Large intestine (tissue), 12 donors: ENCODE measurements around the gene IFIT1B. TPM values are rescaled to one million over a fixed set of nuclear protein-coding genes. Genes with fewer than 3 reads are reported as not detected.
"Not testable (repeated sequence)": the region's sequence is repeated elsewhere in the genome, so short reads cannot be mapped to it uniquely, and the experiment has no call there.

Source experiments
- DNase-seq, 2 donors: peaks; one replicate each; pipeline versions ENCODE4 v3.0.0 to v3.0.0-alpha.2; 2013
- H3K27ac ChIP-seq: one replicate; pipeline ENCODE4 v1.5.1; 2013; ENCODE audit warnings: low read length
- H3K27me3 ChIP-seq: 2 replicates; pipeline ENCODE4 v1.6.1; 2013; ENCODE audit warnings: low read length; ENCODE audit not compliant: control insufficient read depth, insufficient read depth
- H3K36me3 ChIP-seq: 2 replicates; pipeline ENCODE4 v1.6.1; 2013; ENCODE audit warnings: low read length; ENCODE audit not compliant: control insufficient read depth, insufficient read depth
- H3K4me1 ChIP-seq: one replicate; pipeline ENCODE4 v1.6.1; 2013; ENCODE audit warnings: low read length; ENCODE audit not compliant: control insufficient read depth, insufficient read depth
- H3K4me3 ChIP-seq: one replicate; pipeline ENCODE4 v1.5.1; 2013; ENCODE audit warnings: low read length
- H3K9me3 ChIP-seq: one replicate; pipeline ENCODE4 v1.6.1; 2013; ENCODE audit warnings: mild to moderate bottlenecking, low read depth, low read length, moderate library complexity; ENCODE audit not compliant: control insufficient read depth
- WGBS: methylation state at CpG from one replicate; pipeline ENCODE4 v1.1.5; 2013; ENCODE audit warnings: low lambda C conversion rate; ENCODE audit not compliant: insufficient coverage; 5-methylcytosine and 5-hydroxymethylcytosine counted together
- long read RNA-seq, 11 donors: transcript quantifications; one replicate each; lab custom pipeline, GENCODE V29; 2026
- polyA plus RNA-seq: library from polyadenylated mRNA; unstranded; fragments of 120-200 nt; gene quantifications from one replicate; pipeline ENCODE4 v1.2.1, GENCODE V29; 2013

Gene IFIT1B
- 0.34 TPM for polyA plus RNA-seq
- long read RNA-seq, donor 1: 0 reads
- long read RNA-seq, donor 2: 0 reads
- long read RNA-seq, donor 3: 0 reads
- long read RNA-seq, donor 4: 0 reads
- long read RNA-seq, donor 5: 0 reads
- long read RNA-seq, donor 6: 0 reads
- long read RNA-seq, donor 7, partial matches to known transcripts: 0 of 1 reads
- long read RNA-seq, donor 7, other reads (novel, unspliced or antisense): 0 of 1 reads
- long read RNA-seq, donor 8: 0 reads
- long read RNA-seq, donor 9: 0 reads
- long read RNA-seq, donor 10: 0 reads
- long read RNA-seq, donor 11: 0 reads

GRCh38 chr10:89377705-89378637 is at the start of gene IFIT1B:
TSS of gene IFIT1B (plus strand) at chr10:89378056. CDS start at chr10:89378136, 80 bp downstream.
- H3K36me3 ChIP-seq: no peaks in the 10 kb centered on the region
- H3K4me1 ChIP-seq: peaks cover 13% of the 10 kb centered on the region
- H3K27me3 ChIP-seq: no peaks in the 10 kb centered on the region
- DNase-seq: no peak
- H3K27ac ChIP-seq: no peak within 1 kb of the TSS
- H3K4me3 ChIP-seq: no peak within 1 kb of the TSS
- no CpG with 5 or more reads among the region's 5 CpGs for WGBS
- H3K9me3 ChIP-seq: no peaks in the 10 kb centered on the region

GRCh38 chr10:89329151-89329550 is 48.7 kb upstream of the IFIT1B start:
- Histone ChIP-seq H3K27ac (peak overlapping the region; percentile 76), H3K27me3 (no peaks in the 10 kb centered on the region), H3K4me3 (no peak overlapping the region), H3K36me3 (no peaks in the 10 kb centered on the region), H3K4me1 (peaks cover 39% of the 10 kb centered on the region), H3K9me3 (no peaks in the 10 kb centered on the region)
- DNase-seq: no peak
- no CpG with 5 or more reads among the region's 2 CpGs for WGBS

- H3K4me3 ChIP-seq, DNase-seq, H3K36me3 ChIP-seq, H3K9me3 ChIP-seq, H3K27me3 ChIP-seq: not testable (repeated sequence)
- peak overlapping the region; percentile 13 for H3K27ac ChIP-seq
- WGBS: no CpG with 5 or more reads among the region's 3 CpGs
- peaks cover 45% of the 10 kb centered on the region for H3K4me1 ChIP-seq
Observed at GRCh38 chr10:89330014-89330413, 47.8 kb upstream of the IFIT1B start.

- no peak for DNase-seq
- H3K36me3 ChIP-seq: no peaks in the 10 kb centered on the region
- H3K27ac ChIP-seq: peak overlapping the region; percentile 42
- peaks cover 49% of the 10 kb centered on the region for H3K4me1 ChIP-seq
- no peaks in the 10 kb centered on the region for H3K9me3 ChIP-seq
- no peaks in the 10 kb centered on the region for H3K27me3 ChIP-seq
- H3K4me3 ChIP-seq: no peak overlapping the region
Observed at GRCh38 chr10:89330537-89331212, 47.2 kb upstream of the IFIT1B start.

- H3K9me3 ChIP-seq, H3K27me3 ChIP-seq, H3K36me3 ChIP-seq, DNase-seq: not testable (repeated sequence)
- H3K4me3 ChIP-seq: peak overlapping the region; percentile 40
- H3K27ac ChIP-seq: peak overlapping the region; percentile 90
- no CpG with 5 or more reads among the region's 14 CpGs for whole genome bisulfite sequencing
- H3K4me1 ChIP-seq: peaks cover 49% of the 10 kb centered on the region
Observed at GRCh38 chr10:89331487-89332122, 46.3 kb upstream of the IFIT1B start.

- no peaks in the 10 kb centered on the region for H3K36me3 ChIP-seq
- H3K4me1 ChIP-seq: peaks cover 49% of the 10 kb centered on the region
- peak; percentile 77 to 91 for DNase-seq
- WGBS: 0% methylated on average over 2 of the region's 5 CpGs
- peak overlapping the region; percentile 90 for H3K27ac ChIP-seq
- peak overlapping the region; percentile 40 for H3K4me3 ChIP-seq
- H3K27me3 ChIP-seq: no peaks in the 10 kb centered on the region
- H3K9me3 ChIP-seq: no peaks in the 10 kb centered on the region
Observed at GRCh38 chr10:89332123-89332633, 45.7 kb upstream of the IFIT1B start.

- Histone ChIP-seq H3K4me1 (peaks cover 45% of the 10 kb centered on the region), H3K4me3 (no peak overlapping the region), H3K36me3 (peaks cover 25% of the 10 kb centered on the region), H3K27ac (peak overlapping the region; percentile 2), H3K9me3 (no peaks in the 10 kb centered on the region), H3K27me3 (no peaks in the 10 kb centered on the region)
- peak in 1 of 2 donors; percentile 20 for DNase-seq
- WGBS: no CpG with 5 or more reads among the region's 3 CpGs
Observed at GRCh38 chr10:89335226-89335625, 42.6 kb upstream of the IFIT1B start.

- H3K4me3 ChIP-seq: no peak overlapping the region
- peaks cover 42% of the 10 kb centered on the region for H3K4me1 ChIP-seq
- H3K9me3 ChIP-seq: no peaks in the 10 kb centered on the region
- H3K27me3 ChIP-seq: no peaks in the 10 kb centered on the region
- H3K27ac ChIP-seq: no peak overlapping the region
- H3K36me3 ChIP-seq: peaks cover 25% of the 10 kb centered on the region
- no peak for DNase-seq
- WGBS: 80% methylated on average over 1 of the region's 3 CpGs
Observed at GRCh38 chr10:89336241-89336640, 41.6 kb upstream of the IFIT1B start.

- H3K27me3 ChIP-seq: no peaks in the 10 kb centered on the region
- H3K9me3 ChIP-seq: no peaks in the 10 kb centered on the region
- H3K4me1 ChIP-seq: peaks cover 37% of the 10 kb centered on the region
- WGBS: no CpG with 5 or more reads among the region's 6 CpGs
- H3K4me3 ChIP-seq: no peak overlapping the region
- H3K36me3 ChIP-seq: peaks cover 25% of the 10 kb centered on the region
- no peak overlapping the region for H3K27ac ChIP-seq
- DNase-seq: no peak
Observed at GRCh38 chr10:89337484-89337883, 40.4 kb upstream of the IFIT1B start.

- Histone ChIP-seq H3K36me3 (peaks cover 25% of the 10 kb centered on the region), H3K27me3 (no peaks in the 10 kb centered on the region), H3K27ac (no peak overlapping the region), H3K4me3 (no peak overlapping the region), H3K9me3 (no peaks in the 10 kb centered on the region), H3K4me1 (peaks cover 35% of the 10 kb centered on the region)
- DNase-seq: no peak
- WGBS: 90% methylated on average over 2 of the region's 3 CpGs
Observed at GRCh38 chr10:89338713-89339112, 39.1 kb upstream of the IFIT1B start.
